GM08714 (cell line): ENCODE measurements around the gene RPS21.

ENCODE experiments used
- H3K4me3 ChIP-seq: fragments of 200-500 bp; sonication (Bioruptor generic); 2 replicates; pipeline ENCODE4 v1.5.1; 2014; ENCODE audit warnings: mild to moderate bottlenecking, low read length, inconsistent platforms
- ZNF274 ChIP-seq: IDR thresholded peaks from 2 replicates; pipeline ENCODE4 v1.6.1; 2012; ENCODE audit warnings: mild to moderate bottlenecking, low read depth, low read length

Gene RPS21

GRCh38 chr20:62400021-62400420, 13.1 kb downstream of the RPS21 start:
- H3K4me3 ChIP-seq = no peak overlapping the region
- no peak for TF ChIP-seq ZNF274

- TF ChIP-seq ZNF274 = no peak
- no peak overlapping the region for H3K4me3 ChIP-seq
These were observed 13.6 kb downstream of the RPS21 start for GRCh38 chr20:62400541-62400940.

GRCh38 chr20:62401331-62401779, 14.5 kb downstream of the RPS21 start:
- TF ChIP-seq ZNF274 = no peak
- no peak overlapping the region for H3K4me3 ChIP-seq

GRCh38 chr20:62402456-62403150, 15.7 kb downstream of the RPS21 start:
- no peak for TF ChIP-seq ZNF274

GRCh38 chr20:62403331-62403730, 16.4 kb downstream of the RPS21 start:
- no peak overlapping the region for H3K4me3 ChIP-seq
- TF ChIP-seq ZNF274 = no peak

More at GRCh38 chr20:62402456-62403150, 15.7 kb downstream of the RPS21 start:
- no peak overlapping the region for H3K4me3 ChIP-seq

GRCh38 chr20:62404112-62404665, 17.3 kb downstream of the RPS21 start:
- TF ChIP-seq ZNF274 = no peak
- H3K4me3 ChIP-seq = no peak overlapping the region

- H3K4me3 ChIP-seq = no peak overlapping the region
These were observed 17.8 kb downstream of the RPS21 start for GRCh38 chr20:62404761-62405107.

GRCh38 chr20:62405108-62405980, 18.4 kb downstream of the RPS21 start:
- no peak for TF ChIP-seq ZNF274
- H3K4me3 ChIP-seq = no peak overlapping the region; the same call in 1 of the 2 replicates

More at GRCh38 chr20:62404761-62405107, 17.8 kb downstream of the RPS21 start:
- TF ChIP-seq ZNF274 = no peak

- H3K4me3 ChIP-seq = peak overlapping the region; percentile 76
- no peak for TF ChIP-seq ZNF274
These were observed 19.1 kb downstream of the RPS21 start for GRCh38 chr20:62405981-62406513.

- peak overlapping the region; percentile 76 for H3K4me3 ChIP-seq
- no peak for TF ChIP-seq ZNF274
These were observed 19.8 kb downstream of the RPS21 start for GRCh38 chr20:62406635-62407176.

GRCh38 chr20:62407221-62407992, 20.5 kb downstream of the RPS21 start, which contains the start of gene CABLES2:
CABLES2 (minus strand) TSS chr20:62407285; CDS start chr20:62407276, 9 bp downstream.
- TF ChIP-seq ZNF274 = no peak
- H3K4me3 ChIP-seq = peak within 1 kb of the TSS; percentile 76

GRCh38 chr20:62408055-62408454, 21.2 kb downstream of the RPS21 start:
- no peak overlapping the region; the same call in 1 of the 2 replicates for H3K4me3 ChIP-seq
- TF ChIP-seq ZNF274 = no peak

GRCh38 chr20:62408640-62409039, 21.7 kb downstream of the RPS21 start:
- no peak for TF ChIP-seq ZNF274
- no peak overlapping the region for H3K4me3 ChIP-seq
